Neural progenitor cell (in vitro differentiated cells): ENCODE measurements around the gene OGDH. TPM values are rescaled to one million over a fixed set of nuclear protein-coding genes. Genes with fewer than 3 reads are reported as not detected.

Experiments
- DNase-seq: peaks from one replicate; pipeline ENCODE4 v3.0.0-alpha.2; 2016; ENCODE audit warnings: low spot score
- H2AFZ ChIP-seq: fragments of 200-600 bp; sonication (generic); replicated peaks from 2 replicates; pipeline ENCODE4 v1.6.1; 2016; ENCODE audit warnings: antibody characterized with exemption
- H3F3A ChIP-seq: fragments of 200-600 bp; sonication (generic); 2 replicates; pipeline ENCODE4 v1.6.1; 2016; ENCODE audit warnings: antibody characterized with exemption, low read depth
- H3K27ac ChIP-seq: fragments of 200-600 bp; sonication (generic); 2 replicates; pipeline ENCODE4 v1.5.1; 2016; ENCODE audit warnings: mild to moderate bottlenecking
- H3K27me3 ChIP-seq: fragments of 200-600 bp; sonication (generic); 2 replicates; pipeline ENCODE4 v1.6.1; 2016; ENCODE audit warnings: mild to moderate bottlenecking, moderate library complexity
- H3K36me3 ChIP-seq: fragments of 200-600 bp; sonication (generic); 2 replicates; pipeline ENCODE4 v1.5.1; 2016
- H3K4me1 ChIP-seq: fragments of 200-600 bp; sonication (generic); 2 replicates; pipeline ENCODE4 v1.6.1; 2016; ENCODE audit warnings: mixed run types
- H3K4me2 ChIP-seq: fragments of 200-600 bp; sonication (generic); 2 replicates; pipeline ENCODE4 v1.6.1; 2016
- H3K4me3 ChIP-seq: fragments of 200-600 bp; sonication (generic); 2 replicates; pipeline ENCODE4 v1.5.1; 2016
- H3K79me2 ChIP-seq: fragments of 200-600 bp; sonication (generic); 2 replicates; pipeline ENCODE4 v1.6.1; 2016; ENCODE audit warnings: low read depth
- H3K9ac ChIP-seq: fragments of 200-600 bp; sonication (generic); 2 replicates; pipeline ENCODE4 v1.6.1; 2016
- H3K9me3 ChIP-seq: fragments of 200-600 bp; sonication (generic); 2 replicates; pipeline ENCODE4 v1.5.1; 2016; ENCODE audit warnings: low read depth
- H4K20me1 ChIP-seq: fragments of 200-600 bp; sonication (generic); 2 replicates; pipeline ENCODE4 v1.6.1; 2016; ENCODE audit warnings: low read depth
- H3K27ac Mint-ChIP-seq: 3 replicates; pipeline ENCODE4 v1.8.0; 2021; ENCODE audit warnings: mixed read lengths
- H3K27me3 Mint-ChIP-seq: 2 replicates; pipeline ENCODE4 v1.8.0; 2022; ENCODE audit warnings: low read depth, mild to moderate bottlenecking, inconsistent platforms, moderate library complexity, mixed read lengths; ENCODE audit not compliant: insufficient read depth
- H3K36me3 Mint-ChIP-seq: 3 replicates; pipeline ENCODE4 v1.8.0; 2021; ENCODE audit warnings: mixed read lengths
- H3K4me1 Mint-ChIP-seq: 3 replicates; pipeline ENCODE4 v1.8.0; 2021; ENCODE audit warnings: mixed read lengths
- H3K4me3 Mint-ChIP-seq: 3 replicates; pipeline ENCODE4 v1.8.0; 2021; ENCODE audit warnings: mild to moderate bottlenecking, moderate library complexity, mixed read lengths
- H3K9me3 Mint-ChIP-seq: 3 replicates; pipeline ENCODE4 v1.8.0; 2020; ENCODE audit warnings: mixed read lengths
- EZH2 ChIP-seq: fragments of 200-600 bp; sonication (generic); IDR thresholded peaks from 2 replicates; pipeline ENCODE4 v1.6.1; 2017; ENCODE audit warnings: antibody characterized with exemption, mild to moderate bottlenecking, moderate library complexity
- EZH2phosphoT487 ChIP-seq: fragments of 200-600 bp; sonication (generic); IDR thresholded peaks from 2 replicates; pipeline ENCODE4 v1.6.1; 2017; ENCODE audit warnings: antibody characterized with exemption
- total RNA-seq: library from RNA; depleted of rRNA; stranded (reverse); fragments of >200 nt; gene quantifications from 2 replicates; pipeline ENCODE4 v1.2.3, GENCODE V29; 2015; ENCODE audit warnings: low replicate concordance
- TF ChIP-seq, protein P1 (sequence below): fragments of 200-600 bp; sonication (generic); IDR thresholded peaks from 2 replicates; pipeline ENCODE4 v1.5.1; 2017; ENCODE audit warnings: antibody characterized with exemption, mild to moderate bottlenecking

Gene OGDH
- total RNA-seq, result 25.2 and 54.4 TPM in 2 replicates

GRCh38 chr7:44606341-44607140 is at the start of gene OGDH:
Gene OGDH, plus strand, starts transcription at chr7:44606627. Its CDS starts 17,717 bp downstream, at chr7:44624344.
- Histone ChIP-seq H3K36me3 (no peaks in the 10 kb centered on the region), H3F3A (peaks cover 14% of the 10 kb centered on the region), H3K9ac (peak within 1 kb of the TSS; percentile 74), H3K4me3 (peak within 1 kb of the TSS; percentile 81), H3K79me2 (peaks cover 46% of the 10 kb centered on the region), H3K27ac (peak within 1 kb of the TSS; percentile 83), H3K4me1 (peaks cover 4% of the 10 kb centered on the region), H3K27me3 (no peaks in the 10 kb centered on the region), H4K20me1 (no peaks in the 10 kb centered on the region), H2AFZ (peak within 1 kb of the TSS; percentile 84), H3K9me3 (no peaks in the 10 kb centered on the region), H3K4me2 (peak within 1 kb of the TSS; percentile 98)
- H3K4me3 Mint-ChIP-seq, result peak within 1 kb of the TSS; percentile 96
- H3K27ac Mint-ChIP-seq, result peak within 1 kb of the TSS; percentile 88
- peaks cover 11% of the 10 kb centered on the region for H3K27me3 Mint-ChIP-seq
- H3K36me3 Mint-ChIP-seq, result peaks cover 10% of the 10 kb centered on the region
- H3K9me3 Mint-ChIP-seq, result peaks cover 3% of the 10 kb centered on the region
- peaks cover 17% of the 10 kb centered on the region for H3K4me1 Mint-ChIP-seq
- TF ChIP-seq EZH2, result no peak
- TF ChIP-seq, protein P1, sequence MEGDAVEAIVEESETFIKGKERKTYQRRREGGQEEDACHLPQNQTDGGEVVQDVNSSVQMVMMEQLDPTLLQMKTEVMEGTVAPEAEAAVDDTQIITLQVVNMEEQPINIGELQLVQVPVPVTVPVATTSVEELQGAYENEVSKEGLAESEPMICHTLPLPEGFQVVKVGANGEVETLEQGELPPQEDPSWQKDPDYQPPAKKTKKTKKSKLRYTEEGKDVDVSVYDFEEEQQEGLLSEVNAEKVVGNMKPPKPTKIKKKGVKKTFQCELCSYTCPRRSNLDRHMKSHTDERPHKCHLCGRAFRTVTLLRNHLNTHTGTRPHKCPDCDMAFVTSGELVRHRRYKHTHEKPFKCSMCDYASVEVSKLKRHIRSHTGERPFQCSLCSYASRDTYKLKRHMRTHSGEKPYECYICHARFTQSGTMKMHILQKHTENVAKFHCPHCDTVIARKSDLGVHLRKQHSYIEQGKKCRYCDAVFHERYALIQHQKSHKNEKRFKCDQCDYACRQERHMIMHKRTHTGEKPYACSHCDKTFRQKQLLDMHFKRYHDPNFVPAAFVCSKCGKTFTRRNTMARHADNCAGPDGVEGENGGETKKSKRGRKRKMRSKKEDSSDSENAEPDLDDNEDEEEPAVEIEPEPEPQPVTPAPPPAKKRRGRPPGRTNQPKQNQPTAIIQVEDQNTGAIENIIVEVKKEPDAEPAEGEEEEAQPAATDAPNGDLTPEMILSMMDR, result no peak
- TF ChIP-seq EZH2phosphoT487, result no peak
- peak; percentile 100 for DNase-seq

GRCh38 chr7:44557485-44557884 is 48.9 kb upstream of the OGDH start:
- Histone ChIP-seq H3K27ac (no peak overlapping the region), H3K4me3 (no peak overlapping the region), H4K20me1 (no peaks in the 10 kb centered on the region), H3K27me3 (no peaks in the 10 kb centered on the region), H3K9ac (peak overlapping the region; percentile 25), H3K36me3 (no peaks in the 10 kb centered on the region), H3K9me3 (no peaks in the 10 kb centered on the region), H3F3A (no peaks in the 10 kb centered on the region), H3K4me2 (no peak overlapping the region), H2AFZ (no peak overlapping the region), H3K4me1 (no peaks in the 10 kb centered on the region), H3K79me2 (no peaks in the 10 kb centered on the region)
- Mint-ChIP-seq H3K4me1 (no peaks in the 10 kb centered on the region), H3K9me3 (no peaks in the 10 kb centered on the region), H3K4me3 (no peak overlapping the region), H3K36me3 (no peaks in the 10 kb centered on the region), H3K27ac (no peak overlapping the region), H3K27me3 (peaks cover 8% of the 10 kb centered on the region)
- TF ChIP-seq EZH2phosphoT487 (no peak), EZH2 (no peak)
- TF ChIP-seq, protein P1, result no peak
- no peak for DNase-seq

GRCh38 chr7:44559485-44559884 is 46.9 kb upstream of the OGDH start:
- no peaks in the 10 kb centered on the region for H3F3A ChIP-seq
- H3K27ac ChIP-seq, result no peak overlapping the region
- Mint-ChIP-seq H3K9me3 (no peaks in the 10 kb centered on the region), H3K27me3 (peaks cover 8% of the 10 kb centered on the region), H3K36me3 (peaks cover 9% of the 10 kb centered on the region), H3K27ac (no peak overlapping the region), H3K4me3 (no peak overlapping the region), H3K4me1 (no peaks in the 10 kb centered on the region)
- no peaks in the 10 kb centered on the region for H3K36me3 ChIP-seq
- no peaks in the 10 kb centered on the region for H3K27me3 ChIP-seq
- H2AFZ ChIP-seq, result no peak overlapping the region
- TF ChIP-seq EZH2, result no peak
- TF ChIP-seq, protein P1, result no peak
- TF ChIP-seq EZH2phosphoT487, result no peak
- no peaks in the 10 kb centered on the region for H3K79me2 ChIP-seq
- no peak overlapping the region for H3K4me2 ChIP-seq
- no peak for DNase-seq
- no peaks in the 10 kb centered on the region for H3K9me3 ChIP-seq
- no peak overlapping the region for H3K9ac ChIP-seq
- H4K20me1 ChIP-seq, result no peaks in the 10 kb centered on the region
- H3K4me1 ChIP-seq, result no peaks in the 10 kb centered on the region
- no peak overlapping the region for H3K4me3 ChIP-seq
